Duodenal mucosa (tissue), 2 donors: ENCODE data around the gene AGFG1.

ENCODE experiments used
- H3K27ac ChIP-seq: one replicate; pipeline ENCODE4 v1.7.0; 2013; ENCODE audit warnings: low read depth, low read length
- H3K27me3 ChIP-seq, 2 donors: one replicate each; pipeline ENCODE4 v1.7.0; 2013; ENCODE audit warnings: low read length in 2 of 2, control low read depth in 1 of 2; ENCODE audit not compliant: insufficient read depth in 2 of 2, control insufficient read depth in 1 of 2
- H3K36me3 ChIP-seq, 2 donors: one replicate each; pipeline ENCODE4 v1.7.0; 2013; ENCODE audit warnings: low read length in 2 of 2, control low read depth in 1 of 2; ENCODE audit not compliant: insufficient read depth in 2 of 2, control insufficient read depth in 1 of 2
- H3K4me1 ChIP-seq, 2 donors: one replicate each; pipeline ENCODE4 v1.7.0; 2013; ENCODE audit warnings: low read length in 2 of 2, control low read depth in 1 of 2; ENCODE audit not compliant: insufficient read depth in 2 of 2, control insufficient read depth in 1 of 2
- H3K4me3 ChIP-seq, 2 donors: one replicate each; pipeline ENCODE4 v1.7.0; 2013; ENCODE audit warnings: low read length in 2 of 2, low read depth in 1 of 2
- H3K9ac ChIP-seq, 2 donors: one replicate each; pipeline ENCODE4 v1.7.0; 2013; ENCODE audit warnings: low read length in 2 of 2, low read depth in 1 of 2
- H3K9me3 ChIP-seq, 2 donors: one replicate each; pipeline ENCODE4 v1.7.0; 2013; ENCODE audit warnings: low read length in 2 of 2, control low read depth in 1 of 2; ENCODE audit not compliant: control insufficient read depth in 1 of 2

The AGFG1 gene

DNA sequence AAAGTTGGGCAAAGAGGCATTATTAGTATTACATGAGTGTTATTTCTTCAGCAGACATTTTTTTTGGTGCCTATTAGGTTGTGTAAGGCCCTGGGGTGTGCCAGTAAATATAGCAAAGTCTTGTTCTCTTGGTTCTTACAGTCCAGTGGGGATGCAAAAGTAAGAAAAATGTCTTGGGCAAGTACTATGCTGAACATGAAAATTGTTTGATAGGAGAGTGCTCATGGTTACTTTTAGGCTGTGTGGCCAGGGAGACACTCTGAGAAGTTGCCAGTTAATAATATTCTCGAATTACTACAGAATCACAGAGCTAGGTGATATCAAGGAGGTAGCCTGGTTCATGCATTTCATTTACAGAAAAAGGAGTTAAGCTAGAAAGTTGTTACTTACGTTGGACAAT is 1.9 kb downstream of the AGFG1 start:
- no peak overlapping the region for H3K27ac ChIP-seq
- no peaks in the 10 kb centered on the region for H3K27me3 ChIP-seq
- peak overlapping the region; percentile 3 to 81 for H3K9ac ChIP-seq
- H3K4me3 ChIP-seq = peak overlapping the region; percentile 19 to 91
- H3K36me3 ChIP-seq = no peaks in the 10 kb centered on the region
- H3K4me1 ChIP-seq = peaks cover 22 to 23% of the 10 kb centered on the region in 2 donors
- H3K9me3 ChIP-seq = no peaks in the 10 kb centered on the region

DNA sequence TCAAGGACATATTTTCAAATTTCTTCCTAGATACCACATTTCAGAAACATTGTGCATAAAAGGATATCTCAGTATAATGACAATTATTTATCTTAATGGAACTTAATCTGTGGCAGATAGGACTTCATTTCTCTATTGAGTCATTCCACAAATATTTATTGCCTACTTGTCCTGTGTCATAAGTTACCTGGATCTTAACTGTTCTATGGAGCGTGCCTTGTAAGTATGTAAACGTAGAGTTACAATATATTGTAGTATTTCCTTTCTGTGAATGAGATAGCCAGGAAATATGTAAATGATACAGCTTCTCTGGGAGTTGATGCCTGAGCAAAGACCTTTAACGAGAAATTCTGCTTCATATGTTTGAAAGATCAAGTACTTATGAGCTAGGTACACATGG is 2.5 kb downstream of the AGFG1 start:
- Histone ChIP-seq H3K9ac (peak overlapping the region in 1 of 2 donors; percentile 81), H3K36me3 (no peaks in the 10 kb centered on the region), H3K27me3 (no peaks in the 10 kb centered on the region), H3K4me1 (peaks cover 22 to 23% of the 10 kb centered on the region in 2 donors), H3K9me3 (no peaks in the 10 kb centered on the region), H3K4me3 (peak overlapping the region in 1 of 2 donors; percentile 19), H3K27ac (no peak overlapping the region)

DNA sequence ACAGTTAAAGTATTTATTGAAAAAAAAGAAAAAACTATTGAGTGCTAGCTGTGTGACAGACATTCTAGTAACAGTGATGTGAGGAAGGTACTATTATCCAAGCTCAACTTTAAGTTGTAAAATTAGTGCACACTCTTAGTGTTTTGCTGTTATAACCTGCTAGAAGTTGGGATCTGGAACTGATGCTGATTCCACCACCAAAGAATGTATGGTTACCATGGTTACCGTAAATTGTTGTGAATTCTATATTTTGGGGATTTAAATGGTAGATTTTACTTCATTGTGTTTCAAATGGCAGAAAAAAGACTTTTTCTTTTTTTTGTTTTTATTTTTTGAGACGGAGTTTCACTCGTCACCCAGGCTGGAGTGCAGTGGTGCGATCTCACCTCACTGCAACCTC is 5.3 kb downstream of the AGFG1 start:
- H3K4me1 ChIP-seq = peaks cover 22 to 30% of the 10 kb centered on the region in 2 donors
- H3K9ac ChIP-seq = no peak overlapping the region
- H3K9me3 ChIP-seq = no peaks in the 10 kb centered on the region
- H3K27me3 ChIP-seq = no peaks in the 10 kb centered on the region
- H3K4me3 ChIP-seq = no peak overlapping the region
- H3K27ac ChIP-seq = no peak overlapping the region
- H3K36me3 ChIP-seq = no peaks in the 10 kb centered on the region

DNA sequence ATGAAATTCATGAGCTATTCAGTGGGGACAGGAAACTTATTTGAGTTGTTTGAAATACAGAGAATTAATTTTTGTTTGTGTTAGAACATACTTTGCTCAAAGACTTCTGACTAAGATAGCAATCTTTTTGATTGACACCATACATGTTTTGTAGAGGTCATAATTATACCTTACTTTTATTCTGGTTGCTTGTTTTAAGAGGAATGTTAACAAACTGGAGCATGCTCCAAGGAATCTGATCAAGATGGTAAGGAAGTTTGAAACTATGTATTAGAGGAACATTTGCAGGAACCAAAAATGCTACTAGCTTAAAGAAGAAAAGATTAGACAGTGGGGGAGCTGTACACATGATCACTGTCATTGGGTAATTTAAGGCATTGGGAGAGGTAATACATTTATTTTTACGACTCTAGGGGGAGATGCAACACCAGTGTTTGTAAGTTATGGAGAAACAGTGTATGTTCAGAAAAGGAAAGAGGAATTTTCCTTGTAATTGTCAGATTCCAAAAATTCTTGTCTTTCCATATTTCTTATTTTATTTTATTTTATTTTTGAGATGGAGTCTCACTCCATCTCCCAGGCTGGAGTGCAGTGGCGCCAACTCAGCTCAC is 8.0 kb downstream of the AGFG1 start:
- Histone ChIP-seq H3K27ac (no peak overlapping the region), H3K36me3 (no peaks in the 10 kb centered on the region), H3K9me3 (no peaks in the 10 kb centered on the region), H3K9ac (no peak overlapping the region), H3K4me3 (no peak overlapping the region), H3K27me3 (no peaks in the 10 kb centered on the region), H3K4me1 (peaks cover 6 to 26% of the 10 kb centered on the region in 2 donors)

DNA sequence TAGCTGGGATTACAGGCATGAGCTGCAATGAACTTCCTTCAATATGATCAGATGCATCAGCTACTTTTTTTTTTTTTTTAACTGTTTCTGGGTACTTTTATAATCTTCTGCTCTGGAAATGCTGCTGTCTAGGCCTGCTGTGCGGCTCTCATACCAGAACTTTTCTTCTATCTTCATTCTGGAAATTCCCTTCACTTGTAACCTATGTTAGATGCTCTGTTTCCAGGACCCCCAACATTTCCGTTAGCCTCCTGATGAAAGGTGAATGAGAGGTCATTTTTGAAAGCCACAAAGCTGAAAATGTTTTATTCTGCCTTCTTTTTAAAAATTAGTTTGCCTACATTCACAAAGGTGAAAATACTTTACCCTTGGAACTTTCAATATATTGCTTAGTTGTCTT is 8.6 kb downstream of the AGFG1 start:
- peaks cover 0 to 1% of the 10 kb centered on the region in 2 donors for H3K9me3 ChIP-seq
- H3K27me3 ChIP-seq = no peaks in the 10 kb centered on the region
- H3K4me1 ChIP-seq = peaks cover 5 to 21% of the 10 kb centered on the region in 2 donors
- no peak overlapping the region for H3K27ac ChIP-seq
- no peak overlapping the region for H3K9ac ChIP-seq
- H3K4me3 ChIP-seq = no peak overlapping the region
- no peaks in the 10 kb centered on the region for H3K36me3 ChIP-seq

DNA sequence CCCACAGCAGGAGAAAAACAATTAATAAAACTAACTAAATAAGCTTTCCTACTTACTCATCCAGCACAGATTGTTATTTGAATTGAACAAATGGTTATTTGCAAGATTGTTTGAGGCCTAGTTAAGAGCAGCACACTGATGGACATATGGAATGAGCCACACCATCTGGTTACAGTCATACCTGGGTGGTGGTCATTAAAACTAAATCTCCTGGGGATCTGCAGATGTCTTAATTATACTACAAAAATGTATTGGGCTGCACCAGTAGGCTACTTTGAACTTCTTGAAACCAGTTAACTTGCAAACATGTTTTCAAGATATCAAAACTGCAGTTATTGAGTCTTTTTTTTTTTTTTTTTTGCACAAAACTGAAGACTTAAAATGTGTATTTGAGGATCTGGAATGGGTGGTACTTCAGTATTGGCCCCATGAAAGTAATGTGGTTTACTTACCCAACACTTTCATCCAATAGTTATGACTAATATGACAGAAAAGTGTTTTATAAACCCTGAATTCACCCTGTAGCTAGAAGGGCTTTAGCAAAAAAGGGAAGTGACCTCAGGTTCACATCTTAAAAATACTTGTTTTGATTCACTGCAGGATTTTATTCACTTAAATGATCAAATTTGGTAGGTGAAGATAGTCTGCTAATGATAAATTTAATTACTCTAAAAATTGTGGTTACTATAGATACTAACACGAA is 10.8 kb downstream of the AGFG1 start:
- Histone ChIP-seq H3K9ac (no peak overlapping the region), H3K27ac (no peak overlapping the region), H3K9me3 (peaks cover 0 to 1% of the 10 kb centered on the region in 2 donors), H3K27me3 (no peaks in the 10 kb centered on the region), H3K36me3 (no peaks in the 10 kb centered on the region), H3K4me3 (no peak overlapping the region), H3K4me1 (peaks cover 0 to 18% of the 10 kb centered on the region in 2 donors)

DNA sequence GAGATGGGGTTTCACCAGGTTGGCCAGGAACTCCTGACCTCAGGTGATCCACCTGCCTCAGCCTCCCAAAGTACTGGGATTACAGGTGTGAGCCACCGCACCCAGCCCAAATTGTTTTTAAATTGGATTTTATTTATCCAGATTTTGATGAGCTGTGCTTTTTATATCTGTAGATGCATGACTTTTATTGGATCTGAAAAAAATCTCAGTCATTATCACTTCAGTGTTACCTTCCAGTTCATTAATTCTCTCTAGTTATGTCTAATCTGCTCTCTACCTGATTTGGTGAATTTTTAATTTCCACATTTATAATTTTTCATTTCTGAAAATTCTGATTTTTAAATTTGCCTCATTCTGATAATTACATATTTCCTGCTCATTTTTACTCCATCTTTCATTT is 13.5 kb downstream of the AGFG1 start:
- Histone ChIP-seq H3K4me3 (no peak overlapping the region), H3K9me3 (peaks cover 0 to 1% of the 10 kb centered on the region in 2 donors), H3K4me1 (peaks cover 0 to 22% of the 10 kb centered on the region in 2 donors), H3K36me3 (no peaks in the 10 kb centered on the region), H3K27me3 (no peaks in the 10 kb centered on the region), H3K27ac (no peak overlapping the region), H3K9ac (no peak overlapping the region)

DNA sequence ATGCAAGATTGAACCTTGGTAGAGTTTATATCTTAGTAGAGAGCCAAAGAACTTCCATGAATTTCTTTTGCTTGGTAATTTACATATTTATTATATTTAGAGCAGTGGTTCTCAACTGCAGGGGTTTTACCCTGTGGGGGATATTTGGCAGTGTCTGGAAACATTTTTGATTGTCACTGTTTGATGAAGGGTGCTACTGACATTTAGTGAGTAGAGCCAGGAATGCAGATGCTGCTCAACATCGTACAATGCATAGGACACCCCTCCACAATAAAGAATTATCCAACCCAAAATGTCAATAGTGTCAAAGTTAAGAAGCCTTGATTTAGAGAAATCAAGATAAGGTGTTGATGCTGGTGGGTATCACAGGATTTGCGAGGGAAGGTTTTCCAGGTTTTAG is 14.7 kb downstream of the AGFG1 start:
- H3K4me1 ChIP-seq = peaks cover 0 to 24% of the 10 kb centered on the region in 2 donors
- no peaks in the 10 kb centered on the region for H3K27me3 ChIP-seq
- no peak overlapping the region for H3K27ac ChIP-seq
- no peak overlapping the region for H3K4me3 ChIP-seq
- no peak overlapping the region for H3K9ac ChIP-seq
- H3K9me3 ChIP-seq = peaks cover 0 to 1% of the 10 kb centered on the region in 2 donors
- H3K36me3 ChIP-seq = no peaks in the 10 kb centered on the region

DNA sequence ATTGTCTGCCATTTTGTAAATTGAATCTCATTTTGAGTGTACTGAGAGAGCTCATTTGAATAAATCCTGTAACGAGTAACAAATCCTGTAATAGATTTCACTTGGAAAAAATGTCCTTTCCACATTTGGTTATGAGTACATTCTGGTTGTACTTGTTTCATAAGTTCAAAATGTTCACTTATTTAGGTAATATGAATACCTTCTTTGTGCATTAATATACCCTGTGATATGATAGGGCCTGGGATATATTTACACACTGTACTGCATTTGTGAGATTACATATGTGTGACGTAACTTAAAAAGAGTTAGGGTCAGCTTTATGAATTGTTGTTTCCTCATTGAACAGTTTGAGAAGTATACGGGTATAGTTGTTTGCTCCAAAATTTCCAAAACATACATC is 16.1 kb downstream of the AGFG1 start:
- no peak overlapping the region for H3K9ac ChIP-seq
- no peaks in the 10 kb centered on the region for H3K27me3 ChIP-seq
- no peak overlapping the region for H3K4me3 ChIP-seq
- peaks cover 0 to 1% of the 10 kb centered on the region in 2 donors for H3K9me3 ChIP-seq
- peaks cover 0 to 17% of the 10 kb centered on the region in 2 donors for H3K4me1 ChIP-seq
- no peaks in the 10 kb centered on the region for H3K36me3 ChIP-seq
- H3K27ac ChIP-seq = no peak overlapping the region

DNA sequence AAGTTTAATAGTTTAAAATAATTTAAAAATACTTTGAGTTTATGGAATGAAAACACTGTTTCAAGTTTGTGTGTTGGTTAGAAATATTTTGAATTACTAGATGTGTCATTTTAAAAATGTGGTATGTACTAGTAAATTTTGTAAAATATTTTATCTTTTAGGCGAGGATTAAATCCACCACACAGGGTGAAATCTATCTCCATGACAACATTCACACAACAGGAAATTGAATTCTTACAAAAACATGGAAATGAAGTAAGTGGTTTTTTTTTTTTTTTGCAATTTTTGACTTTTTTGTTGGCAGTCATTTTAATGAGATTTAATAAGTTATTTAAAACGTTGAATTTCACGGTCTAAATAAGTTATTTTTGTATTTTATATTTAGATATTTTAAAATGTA is 19.4 kb downstream of the AGFG1 start:
- peaks cover 0 to 16% of the 10 kb centered on the region in 2 donors for H3K4me1 ChIP-seq
- H3K36me3 ChIP-seq = peaks cover 0 to 8% of the 10 kb centered on the region in 2 donors
- no peak overlapping the region for H3K27ac ChIP-seq
- H3K9me3 ChIP-seq = no peaks in the 10 kb centered on the region
- H3K4me3 ChIP-seq = no peak overlapping the region
- no peak overlapping the region for H3K9ac ChIP-seq
- no peaks in the 10 kb centered on the region for H3K27me3 ChIP-seq
